ENCODE measurements around the gene MLN.

- TF ChIP-seq CTCF (IDR thresholded peaks at IDR 0.05; ENCODE audit: low read depth, low read length, poor library complexity, severe bottlenecking) (no peak), EZH2phosphoT487 (IDR thresholded peaks at IDR 0.05; ENCODE audit: borderline replicate concordance, low read length) (no peak)
These were observed 24.5 kb downstream of the MLN start for GRCh38 chr6:33779290-33779689.
